HTR-8/SVneo (cell line): ENCODE measurements around the gene CTPS1.

Source experiments
- DNase-seq: peaks from one replicate; pipeline ENCODE4 v3.0.0; 2011; ENCODE audit warnings: low spot score, mixed read lengths; ENCODE audit not compliant: insufficient read length
- FAIRE-seq: peaks from 2 replicates; lab custom pipeline; 2011; peaks lifted over from hg19 to GRCh38; lab: Jason Lieb, UNC

Gene CTPS1

DNA sequence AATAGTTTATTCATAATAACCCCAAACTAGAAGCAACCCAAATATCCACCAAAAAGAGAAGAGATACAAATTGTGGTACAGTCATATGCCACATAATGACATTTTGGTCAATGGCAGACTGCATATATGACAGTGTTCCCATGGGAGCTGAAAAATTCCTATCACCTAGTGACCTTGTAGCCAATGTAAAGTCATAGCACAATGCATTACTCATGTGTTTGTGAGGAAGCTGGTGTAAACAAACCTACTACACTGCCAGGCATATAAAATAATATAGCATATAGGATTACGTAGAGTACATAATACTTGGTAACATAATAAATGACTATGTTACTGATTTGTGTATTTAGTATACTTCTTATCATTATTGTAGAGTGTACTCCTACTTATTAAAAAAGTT is 71.5 kb downstream of the CTPS1 start:
- no peak for FAIRE-seq

DNA sequence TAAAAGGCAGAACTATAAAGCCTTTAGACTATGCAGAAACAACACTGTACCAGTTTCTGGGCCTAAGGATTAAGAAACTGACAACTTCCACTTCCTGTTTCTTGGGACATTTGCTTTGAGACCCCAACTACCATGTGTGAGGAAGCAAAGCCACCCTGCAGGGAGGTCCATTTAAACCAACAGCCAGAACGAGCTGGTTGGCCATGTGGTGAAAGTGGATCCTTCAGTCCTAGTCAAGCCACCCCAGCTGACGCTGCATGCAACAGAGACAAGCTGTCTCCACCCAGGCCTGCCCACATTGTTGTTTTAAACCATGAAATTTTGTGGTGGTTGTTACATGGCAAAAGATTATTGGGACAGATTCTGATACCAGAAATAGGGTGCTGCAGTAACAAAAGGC is 73.8 kb downstream of the CTPS1 start:
- DNase-seq (no peak), FAIRE-seq (no peak)

More for the DNA sequence above, 71.5 kb downstream of the CTPS1 start:
- no peak for DNase-seq

DNA sequence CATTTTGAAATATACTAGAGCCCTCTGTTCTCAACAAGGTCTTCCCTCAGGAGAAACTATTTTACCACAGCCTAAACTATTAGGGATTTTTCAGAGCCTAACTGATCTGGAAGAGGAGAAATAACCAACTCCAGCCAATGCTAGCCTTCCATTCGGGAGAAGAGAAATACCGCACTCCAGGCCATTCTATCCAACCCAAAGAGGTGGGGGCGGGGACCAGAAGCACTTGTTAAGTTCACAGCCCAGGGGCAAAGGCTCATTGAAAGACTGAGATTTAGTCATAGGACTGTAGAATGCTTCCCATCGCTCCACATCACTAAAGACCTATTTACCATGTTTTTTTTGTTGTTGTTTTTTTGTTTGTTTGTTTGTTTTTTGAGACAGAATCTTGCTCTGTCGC is 77.4 kb downstream of the CTPS1 start:
- FAIRE-seq (no peak), DNase-seq (no peak)
